Measurements from ENCODE around the gene ADD3. TPM values are rescaled to one million over a fixed set of nuclear protein-coding genes. Genes with fewer than 3 reads are reported as not detected.

The ADD3 gene, protein sequence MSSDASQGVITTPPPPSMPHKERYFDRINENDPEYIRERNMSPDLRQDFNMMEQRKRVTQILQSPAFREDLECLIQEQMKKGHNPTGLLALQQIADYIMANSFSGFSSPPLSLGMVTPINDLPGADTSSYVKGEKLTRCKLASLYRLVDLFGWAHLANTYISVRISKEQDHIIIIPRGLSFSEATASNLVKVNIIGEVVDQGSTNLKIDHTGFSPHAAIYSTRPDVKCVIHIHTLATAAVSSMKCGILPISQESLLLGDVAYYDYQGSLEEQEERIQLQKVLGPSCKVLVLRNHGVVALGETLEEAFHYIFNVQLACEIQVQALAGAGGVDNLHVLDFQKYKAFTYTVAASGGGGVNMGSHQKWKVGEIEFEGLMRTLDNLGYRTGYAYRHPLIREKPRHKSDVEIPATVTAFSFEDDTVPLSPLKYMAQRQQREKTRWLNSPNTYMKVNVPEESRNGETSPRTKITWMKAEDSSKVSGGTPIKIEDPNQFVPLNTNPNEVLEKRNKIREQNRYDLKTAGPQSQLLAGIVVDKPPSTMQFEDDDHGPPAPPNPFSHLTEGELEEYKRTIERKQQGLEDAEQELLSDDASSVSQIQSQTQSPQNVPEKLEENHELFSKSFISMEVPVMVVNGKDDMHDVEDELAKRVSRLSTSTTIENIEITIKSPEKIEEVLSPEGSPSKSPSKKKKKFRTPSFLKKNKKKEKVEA
- 86.2 and 102 TPM in 2 replicates for polyA plus RNA-seq

DNA sequence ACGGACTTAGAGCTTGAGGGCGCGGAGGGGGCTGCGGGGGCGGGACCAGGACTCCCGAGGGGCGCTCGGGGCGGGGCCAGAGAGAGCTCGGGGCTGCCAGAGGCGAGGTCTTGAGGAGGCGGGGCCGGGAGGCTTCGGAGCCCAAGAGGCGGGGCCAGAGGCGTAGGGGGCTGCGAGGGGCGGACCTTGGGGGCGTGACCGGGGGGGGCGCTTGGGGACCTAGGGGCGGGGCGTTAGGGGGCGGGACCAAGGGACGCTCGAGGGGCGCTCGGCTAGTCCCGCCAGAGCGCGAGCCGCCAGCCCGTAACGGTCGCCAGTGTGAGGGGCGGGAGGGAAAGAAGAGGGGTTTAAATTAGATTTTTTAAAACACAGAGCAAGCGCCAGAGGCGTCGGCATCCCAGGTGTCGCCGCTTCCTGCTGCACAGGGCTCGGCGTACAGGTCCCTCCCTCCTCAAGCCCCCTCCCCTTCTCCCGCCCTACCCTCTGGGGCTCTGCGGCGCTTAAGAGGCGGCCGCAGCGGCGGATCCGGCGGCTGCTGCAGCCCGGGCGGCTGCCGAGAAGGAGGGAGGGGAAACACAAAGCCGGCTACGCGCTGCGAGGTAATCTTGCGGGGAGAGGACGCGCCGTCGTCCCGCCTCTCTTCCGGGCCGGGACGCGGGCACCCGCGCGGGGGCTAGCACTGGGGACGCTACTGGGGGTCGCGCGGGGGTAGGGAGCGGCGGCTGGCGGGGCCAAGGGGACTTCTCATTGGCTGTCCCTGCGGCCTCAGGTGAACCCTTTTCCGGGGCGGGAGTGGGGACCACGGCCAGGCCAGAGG is at the start of gene ADD3:
Gene ADD3 (plus strand): TSS at position 284 of the 817 bp plus-strand sequence. CDS start 92,670 bp downstream, outside the sequence.

Other genes with a start within 250 kb of the ADD3 start
- gene XPNPEP1, start 84.5 kb upstream of the ADD3 start, polyA plus RNA-seq, result 12.9 and 29.4 TPM in 2 replicates
- 21.8 and 26.6 TPM in 2 replicates for gene MXI1, start 199.6 kb downstream of the ADD3 start, polyA plus RNA-seq

Measured in Purkinje cell (primary cell).